LNCAP (cell line): Measurements from ENCODE around the gene DCLRE1C.

ENCODE experiments used
- TF ChIP-seq, protein P1 (sequence below): fragments of 450-650 bp; IDR thresholded peaks from 2 replicates; pipeline ENCODE4 v1.5.1; 2017; ENCODE audit warnings: mild to moderate bottlenecking

Gene DCLRE1C

DNA sequence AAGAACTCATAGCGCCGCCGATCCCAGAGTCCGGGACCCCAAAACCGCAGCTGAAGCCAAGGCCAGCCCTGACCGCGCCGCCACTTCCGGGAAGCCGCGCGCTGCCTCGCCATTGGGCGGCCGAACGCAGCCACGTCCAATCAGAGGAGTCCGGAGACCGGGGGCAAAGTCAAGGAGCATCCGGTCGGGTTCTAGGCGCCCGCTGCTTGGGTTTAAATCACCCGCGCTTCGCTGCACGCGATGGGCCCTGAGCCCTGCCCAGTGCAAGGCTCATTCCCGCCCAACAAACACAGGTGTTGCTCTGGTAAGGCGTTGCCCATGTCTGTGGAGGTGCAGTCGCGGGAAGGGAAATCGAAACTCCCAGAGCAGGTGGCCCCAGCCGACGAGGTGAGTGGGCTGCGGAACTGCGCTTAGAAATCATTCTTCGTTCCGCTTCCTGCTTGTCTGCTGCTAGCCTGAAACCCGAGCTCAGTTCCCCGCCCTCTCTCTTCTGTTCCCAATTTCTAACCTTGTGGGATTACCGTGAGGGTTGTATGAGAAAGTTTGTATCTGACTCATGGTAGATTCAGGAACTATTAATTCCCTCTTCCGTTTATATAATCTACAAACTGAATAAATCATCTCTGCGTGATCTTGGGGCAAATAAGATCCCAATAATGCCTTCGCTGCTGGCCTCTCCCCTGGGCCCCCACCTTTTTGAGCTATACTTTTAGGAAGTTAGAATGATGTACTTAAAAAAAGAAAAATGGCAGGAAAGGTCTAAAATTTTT is at the start of gene DCLRE1C:
TSS of gene DCLRE1C (minus strand) at position 96 of the 770 bp plus-strand sequence. CDS start at position 10, 86 bp downstream.
- TF ChIP-seq, protein P1, sequence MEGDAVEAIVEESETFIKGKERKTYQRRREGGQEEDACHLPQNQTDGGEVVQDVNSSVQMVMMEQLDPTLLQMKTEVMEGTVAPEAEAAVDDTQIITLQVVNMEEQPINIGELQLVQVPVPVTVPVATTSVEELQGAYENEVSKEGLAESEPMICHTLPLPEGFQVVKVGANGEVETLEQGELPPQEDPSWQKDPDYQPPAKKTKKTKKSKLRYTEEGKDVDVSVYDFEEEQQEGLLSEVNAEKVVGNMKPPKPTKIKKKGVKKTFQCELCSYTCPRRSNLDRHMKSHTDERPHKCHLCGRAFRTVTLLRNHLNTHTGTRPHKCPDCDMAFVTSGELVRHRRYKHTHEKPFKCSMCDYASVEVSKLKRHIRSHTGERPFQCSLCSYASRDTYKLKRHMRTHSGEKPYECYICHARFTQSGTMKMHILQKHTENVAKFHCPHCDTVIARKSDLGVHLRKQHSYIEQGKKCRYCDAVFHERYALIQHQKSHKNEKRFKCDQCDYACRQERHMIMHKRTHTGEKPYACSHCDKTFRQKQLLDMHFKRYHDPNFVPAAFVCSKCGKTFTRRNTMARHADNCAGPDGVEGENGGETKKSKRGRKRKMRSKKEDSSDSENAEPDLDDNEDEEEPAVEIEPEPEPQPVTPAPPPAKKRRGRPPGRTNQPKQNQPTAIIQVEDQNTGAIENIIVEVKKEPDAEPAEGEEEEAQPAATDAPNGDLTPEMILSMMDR, result no peak

DNA sequence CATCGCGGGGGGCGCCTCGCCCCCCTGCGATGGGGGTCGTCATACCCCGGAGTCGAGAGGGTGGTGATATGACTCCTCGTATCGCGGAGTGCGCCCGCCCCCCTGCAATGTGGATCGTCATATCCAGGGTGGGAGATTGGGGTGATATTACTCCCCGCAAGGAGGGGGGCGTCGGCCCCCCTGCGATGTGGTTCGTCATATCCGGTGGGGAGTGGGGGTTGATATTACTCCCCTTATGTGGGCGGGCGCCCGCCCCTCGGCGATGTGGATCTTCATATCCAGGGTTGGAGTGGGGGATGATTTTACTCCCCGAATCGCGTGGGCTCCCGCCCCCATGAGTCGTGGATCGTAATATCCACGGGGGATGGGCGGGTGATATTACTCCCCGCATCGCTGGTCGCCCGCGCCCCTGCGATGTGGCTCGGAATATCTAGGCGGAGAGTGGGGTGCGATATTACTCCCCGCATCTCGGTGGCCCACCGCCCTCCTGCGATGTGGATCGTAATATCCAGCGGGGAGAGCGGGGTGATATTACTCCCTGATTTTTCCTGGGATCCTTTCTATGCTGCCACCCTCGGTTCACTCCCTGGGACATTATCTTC is 42.2 kb upstream of the DCLRE1C start:
- TF ChIP-seq, protein P1, result no peak

DNA sequence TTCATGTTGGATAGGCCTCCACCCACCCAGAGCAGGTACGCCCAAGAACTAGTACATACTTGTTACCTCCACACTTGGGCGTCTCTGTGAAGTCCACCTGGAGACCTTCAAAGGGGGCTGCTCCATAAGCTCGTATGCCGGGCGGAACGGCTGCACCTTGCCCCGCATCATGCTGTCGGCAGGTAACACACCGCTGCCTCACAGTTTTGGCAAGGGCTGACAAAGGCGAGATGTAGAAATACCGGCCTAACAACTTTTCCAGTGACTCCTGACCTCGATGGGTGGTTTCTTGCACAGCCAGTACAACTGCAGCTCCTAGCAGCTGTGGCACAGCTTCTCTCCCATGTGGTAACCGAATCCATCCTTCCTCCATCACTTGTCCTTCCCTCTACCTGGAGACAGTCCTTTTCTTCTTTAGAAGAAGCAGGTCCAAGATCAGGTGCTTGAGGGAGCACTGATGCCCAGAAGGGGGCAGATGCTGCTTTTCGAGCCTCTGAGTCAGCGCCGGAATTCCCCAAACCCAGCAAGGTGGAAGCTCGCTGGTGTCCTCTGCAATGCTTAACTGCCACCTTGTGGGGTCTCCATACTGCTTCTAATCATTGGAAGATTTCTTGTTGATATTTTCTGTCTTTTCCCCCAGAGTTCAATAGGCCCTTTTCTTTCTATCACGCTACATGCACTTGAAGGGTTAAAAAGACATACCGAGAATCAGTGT is 37.3 kb upstream of the DCLRE1C start:
- TF ChIP-seq, protein P1, result peak; percentile 23; the same call in 1 of the 2 replicates

DNA sequence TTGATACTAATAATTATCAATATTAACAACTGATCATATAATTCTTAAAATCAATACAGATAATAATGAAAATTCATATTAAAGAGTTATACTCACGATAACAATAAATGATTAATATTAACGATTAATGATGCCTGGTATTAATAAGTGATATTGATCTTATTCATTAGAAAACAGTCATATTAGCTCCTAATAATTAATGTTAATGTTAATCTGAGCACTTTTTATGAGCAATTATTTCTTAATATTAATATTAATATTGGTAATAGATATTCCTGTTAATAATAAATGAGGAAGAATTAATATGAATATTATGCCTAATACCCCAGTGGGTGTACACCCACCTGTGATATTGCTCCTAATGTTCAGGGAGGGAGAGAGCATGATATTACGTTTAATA is 28.8 kb upstream of the DCLRE1C start:
- TF ChIP-seq, protein P1, result no peak

DNA sequence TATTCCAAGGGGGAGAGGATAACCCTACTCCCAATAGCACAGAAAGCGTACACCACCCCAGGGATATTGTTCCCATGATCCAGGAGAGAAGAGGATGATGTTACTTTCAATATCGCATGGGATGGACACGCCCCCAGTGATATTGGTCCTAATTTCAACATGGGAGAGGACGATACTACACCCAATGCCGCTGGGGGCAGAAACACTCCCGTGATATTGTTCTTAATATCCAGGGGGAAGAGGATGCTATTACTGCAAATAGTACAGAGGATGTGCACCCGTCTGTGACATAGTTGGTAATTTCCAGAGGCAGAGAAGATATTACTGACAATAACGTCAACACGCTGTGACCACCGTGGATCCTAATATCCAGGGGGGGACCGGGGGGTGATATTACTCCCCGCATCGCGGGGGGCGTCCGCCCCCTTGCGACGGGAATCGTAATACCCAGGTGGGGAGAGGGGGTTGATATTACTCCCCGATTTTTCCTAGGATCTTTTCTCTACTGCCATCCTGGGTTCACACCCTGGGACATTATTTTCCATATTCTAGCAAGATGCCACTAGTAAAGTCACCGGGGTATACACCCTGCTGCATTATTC is 21.9 kb upstream of the DCLRE1C start:
- TF ChIP-seq, protein P1, result peak; percentile 50

DNA sequence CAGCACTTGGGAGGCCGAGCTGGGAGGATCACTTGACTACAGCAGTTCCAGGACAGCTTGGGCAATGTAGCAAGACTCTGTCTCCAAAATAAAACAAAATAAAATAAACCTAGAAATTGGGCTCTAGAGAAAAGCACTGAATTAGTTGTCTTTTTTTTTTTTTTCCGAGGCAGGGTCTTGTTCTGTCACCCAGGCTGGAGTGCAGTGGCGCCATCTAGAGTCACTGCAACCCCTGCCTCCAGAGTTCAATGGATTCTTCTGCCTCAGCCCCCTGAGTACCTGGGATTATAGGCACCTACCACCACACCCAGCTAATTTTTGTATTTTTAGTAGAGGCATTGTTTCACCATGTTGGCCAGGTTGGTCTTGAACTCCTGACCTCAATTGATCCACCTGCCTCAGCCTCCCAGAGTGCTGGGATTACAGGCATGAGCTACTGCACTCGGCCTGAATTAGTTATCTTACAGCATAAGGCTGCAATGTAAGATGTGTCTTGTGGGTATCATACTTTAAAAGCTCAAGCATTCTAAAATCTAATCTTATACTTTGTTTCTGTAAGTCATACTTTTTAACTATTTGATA is 18.1 kb upstream of the DCLRE1C start:
- TF ChIP-seq, protein P1, result peak; percentile 82

DNA sequence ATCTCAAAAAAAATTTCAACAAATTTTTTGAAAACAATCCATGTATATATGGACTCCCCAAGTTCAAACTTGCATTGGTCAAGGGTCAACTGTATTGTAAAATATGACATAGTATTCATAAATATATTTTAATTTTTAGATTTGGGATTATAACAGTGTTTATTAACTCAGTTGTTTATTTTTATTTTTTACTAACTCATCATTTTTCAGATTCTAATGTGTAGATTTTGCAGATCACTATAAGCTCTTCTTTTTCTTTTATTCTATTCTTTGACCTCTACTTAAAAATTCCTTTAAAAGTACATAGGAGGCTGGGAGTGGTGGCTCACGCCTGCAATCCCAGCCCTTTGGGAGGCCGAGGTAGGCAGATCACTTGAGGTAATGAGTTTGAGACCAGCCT is 14.0 kb upstream of the DCLRE1C start:
- TF ChIP-seq, protein P1, result no peak
